Activated T-helper 1 cell treated with anti-CD3 and anti-CD28 coated beads, Interleukin-2, amount 50 U/mL, for 16 hours (primary cell): ENCODE results near the gene NID1.
A peak's percentile ranks its signal among the peaks of the same experiment; 100 is the strongest.

ENCODE experiments used
- DNase-seq, 2 donors: peaks; one replicate each; pipeline ENCODE4 v3.0.0-alpha.2; 2020; ENCODE audit warnings: low read depth in 1 of 2, low spot score in 1 of 2

The NID1 gene

DNA sequence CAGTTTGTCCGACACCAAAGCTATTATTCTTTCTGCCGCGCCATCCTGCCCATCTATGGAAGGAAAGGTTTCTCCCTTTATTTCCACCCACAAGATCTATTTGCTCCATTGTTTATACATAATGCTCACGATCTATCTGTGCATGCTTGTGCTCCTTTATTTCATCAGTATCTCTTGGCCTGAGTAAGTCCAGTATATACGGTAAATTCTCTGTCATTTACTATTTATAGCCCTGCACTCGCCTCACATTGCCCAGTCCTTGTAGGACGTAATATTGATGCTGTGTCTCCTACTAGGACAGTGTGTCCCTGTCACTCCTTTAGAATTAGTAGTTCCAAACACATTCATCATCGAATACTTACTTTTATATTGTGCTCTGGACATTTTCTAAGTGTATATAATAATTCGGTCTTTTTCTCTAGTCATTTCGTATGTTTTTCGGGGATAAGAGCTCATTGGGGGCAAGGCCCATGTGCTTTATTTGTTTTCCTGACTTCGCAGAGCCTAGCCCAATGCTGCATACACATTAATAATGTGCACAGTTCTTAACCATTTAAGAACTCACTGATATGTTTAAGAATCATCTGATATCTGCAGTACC lies 3.1 kb upstream of the NID1 start:
- no peak for DNase-seq

DNA sequence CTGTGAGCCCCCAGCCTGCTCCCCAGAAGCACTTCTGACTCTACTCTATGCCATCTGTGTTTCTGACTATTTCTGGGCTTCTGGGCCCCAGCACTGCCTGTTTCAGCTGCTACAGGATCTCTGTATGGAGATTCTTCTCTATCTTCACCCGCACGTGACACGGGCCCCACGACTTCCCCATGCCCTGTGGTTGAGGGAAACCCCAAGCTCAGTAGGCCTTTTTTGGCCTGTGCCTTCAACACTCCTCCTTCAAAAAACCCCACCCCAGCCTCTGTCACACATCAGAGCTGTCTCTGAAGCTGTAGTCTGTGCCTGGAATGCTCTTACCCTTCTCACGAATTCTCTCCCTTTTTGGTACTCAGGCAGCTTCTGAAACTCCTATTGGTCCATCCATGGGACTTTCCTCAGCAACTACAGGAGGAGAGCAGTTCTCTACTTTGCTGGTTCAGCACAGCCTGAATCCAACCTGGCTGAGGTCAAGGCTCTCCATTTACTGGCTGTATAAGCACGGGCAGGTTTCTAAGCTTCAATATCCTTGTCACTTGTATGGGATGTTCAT lies 2.0 kb upstream of the NID1 start:
- peak; percentile 30 to 37 for DNase-seq

GRCh38 chr1:236066054-236066453 lies 1.2 kb upstream of the NID1 start:
- no peak for DNase-seq

DNA sequence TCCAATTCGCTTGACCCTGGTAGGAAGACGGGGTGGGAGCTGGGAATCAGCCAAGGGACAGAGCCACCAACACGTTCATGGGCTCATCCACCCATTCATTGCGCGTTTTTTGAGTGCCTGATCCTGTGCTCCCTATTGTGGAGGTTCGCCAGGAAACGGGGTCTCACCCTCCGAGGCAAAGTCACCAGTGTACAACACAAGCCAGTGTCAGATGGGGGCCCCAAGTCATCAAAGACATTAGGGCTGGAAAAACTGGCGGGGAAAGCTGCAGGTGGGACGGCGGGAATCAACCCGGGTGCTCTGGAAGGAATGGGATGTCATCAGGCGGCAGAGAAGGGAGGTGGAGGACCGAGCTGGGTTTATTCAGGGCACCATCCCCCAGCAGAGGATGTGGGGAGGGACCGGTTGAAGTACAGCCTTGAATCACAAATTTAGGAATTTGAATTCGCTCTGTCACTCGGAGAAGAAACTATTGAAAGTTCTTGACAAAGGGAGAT lies 667 bp upstream of the NID1 start:
- no peak for DNase-seq

- no peak for DNase-seq
These were observed 794 bp downstream of the NID1 start for GRCh38 chr1:236063919-236064673.

GRCh38 chr1:236063551-236063918 lies 1.4 kb downstream of the NID1 start:
- DNase-seq, result no peak

- DNase-seq, result no peak
These were observed 4.6 kb downstream of the NID1 start for GRCh38 chr1:236060286-236060685.

GRCh38 chr1:236059011-236059410 lies 5.9 kb downstream of the NID1 start:
- no peak for DNase-seq

- DNase-seq, result no peak
These were observed 6.6 kb downstream of the NID1 start for GRCh38 chr1:236058141-236058934.

- no peak for DNase-seq
These were observed 7.3 kb downstream of the NID1 start for GRCh38 chr1:236057546-236057945.

GRCh38 chr1:236052232-236052993 lies 12.5 kb downstream of the NID1 start:
- DNase-seq, result no peak

GRCh38 chr1:236051242-236051791 lies 13.6 kb downstream of the NID1 start:
- no peak for DNase-seq

DNA sequence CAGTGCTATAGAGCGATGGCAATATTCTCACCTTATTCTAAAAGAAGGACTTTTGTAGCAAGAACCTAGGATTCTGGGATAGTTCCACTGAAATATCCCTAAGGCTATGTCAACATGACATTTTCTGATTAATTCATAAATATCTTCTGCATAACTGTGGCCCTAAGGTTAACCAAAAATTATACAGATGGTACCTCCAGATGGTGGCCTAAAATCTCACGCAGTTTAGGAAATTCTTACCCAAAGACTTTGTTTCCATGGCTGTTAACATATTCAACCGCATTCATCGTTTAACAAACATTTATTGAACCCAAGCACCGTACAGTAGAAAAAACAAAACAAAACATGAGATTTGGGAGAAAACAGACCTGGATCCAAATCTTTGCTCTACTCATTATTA lies 19.1 kb downstream of the NID1 start:
- DNase-seq, result no peak

DNA sequence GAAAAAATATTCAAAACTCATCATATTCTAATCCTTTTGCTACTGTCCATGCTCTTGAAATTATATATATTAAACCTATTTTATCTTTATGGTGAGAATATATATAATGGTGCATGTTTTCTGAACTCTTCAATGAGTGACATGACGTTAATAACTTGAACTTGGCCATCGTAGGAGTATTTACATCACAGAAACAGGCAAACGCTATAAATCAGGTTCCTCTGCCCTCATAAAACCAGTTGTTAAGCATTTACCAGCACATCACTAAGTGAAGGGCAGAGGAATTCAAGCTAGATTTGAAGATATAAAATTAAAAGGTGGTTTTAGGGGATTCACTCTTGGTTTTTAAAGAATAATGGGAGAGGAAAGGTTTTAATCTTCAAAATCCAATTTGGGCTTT lies 20.5 kb downstream of the NID1 start:
- DNase-seq, result no peak

- no peak for DNase-seq
These were observed 23.0 kb downstream of the NID1 start for GRCh38 chr1:236041631-236042618.

- DNase-seq, result no peak
These were observed 24.9 kb downstream of the NID1 start for GRCh38 chr1:236039740-236040685.

- DNase-seq, result no peak
These were observed 26.9 kb downstream of the NID1 start for GRCh38 chr1:236038034-236038433.

GRCh38 chr1:236035681-236036101 lies 29.2 kb downstream of the NID1 start:
- no peak for DNase-seq
